HG03460 (cell line): ENCODE data around the gene CD52.
"Not testable (repeated sequence)": the region's sequence is repeated elsewhere in the genome, so short reads cannot be mapped to it uniquely, and the experiment has no call there.

Experiments used
- ATAC-seq: cut with Tn5 transposase; IDR thresholded peaks from one replicate; pipeline ENCODE4 v1.9.1; 2021; ENCODE audit not compliant: unreplicated experiment

The CD52 gene

DNA sequence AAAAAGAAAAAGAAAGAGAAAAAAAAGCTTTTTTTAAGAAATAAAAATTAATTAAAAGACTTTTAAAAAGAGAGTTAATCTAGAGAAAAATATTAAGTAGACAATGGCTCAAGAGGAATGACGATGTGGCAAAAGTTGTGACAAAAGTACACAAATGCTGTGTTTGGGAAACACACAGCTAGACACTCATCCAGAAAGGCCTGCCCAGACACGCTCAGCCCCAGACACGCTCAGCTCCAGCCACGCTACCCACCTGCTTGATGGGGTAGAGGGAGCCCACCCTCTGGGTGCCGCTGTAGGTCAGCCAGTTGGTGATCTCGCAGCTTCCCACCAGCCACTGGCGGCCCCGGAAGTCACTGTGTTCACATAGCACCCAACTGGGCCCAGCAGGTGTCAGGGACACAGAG lies 10.2 kb downstream of the CD52 start:
- no peak for ATAC-seq

DNA sequence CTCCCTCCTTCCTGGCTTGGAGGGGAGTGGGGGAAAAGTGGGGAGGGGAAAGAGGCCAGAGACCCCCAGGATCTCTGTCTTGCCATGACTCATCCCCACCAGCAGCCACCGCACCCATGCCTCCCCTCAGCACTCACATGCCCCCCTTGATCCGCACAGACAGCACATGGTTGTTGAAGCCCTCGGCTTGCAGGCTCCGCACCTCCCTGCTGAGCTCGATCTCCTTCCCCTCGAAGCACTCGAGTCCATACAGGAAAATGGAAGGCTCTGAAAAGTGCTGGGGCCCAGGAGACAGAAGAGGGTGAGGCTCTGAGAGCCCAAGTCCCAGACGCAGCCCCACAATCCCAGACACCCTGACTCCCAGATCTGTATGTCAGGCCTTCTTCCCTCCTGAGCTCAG lies 10.8 kb downstream of the CD52 start:
- no peak for ATAC-seq

DNA sequence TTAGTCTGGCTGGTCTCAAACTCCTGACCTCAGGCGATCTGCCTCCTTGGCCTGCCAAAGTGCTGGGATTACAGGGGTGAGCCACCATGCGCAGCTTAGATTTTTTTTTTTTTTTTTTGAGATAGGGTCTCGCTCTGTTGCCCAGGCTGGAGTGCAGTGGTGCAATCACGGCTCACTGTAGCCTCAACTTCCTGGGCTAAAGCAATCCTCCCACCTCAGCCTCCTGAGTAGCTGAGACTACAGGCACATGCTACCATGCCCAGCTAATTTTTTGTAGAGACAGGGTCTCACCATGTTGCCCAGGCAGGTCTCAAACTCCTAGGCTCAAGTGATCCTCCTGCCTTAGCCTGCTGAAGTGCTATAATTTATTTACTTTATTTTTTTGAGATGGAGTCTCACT lies 11.6 kb downstream of the CD52 start:
- ATAC-seq, result not testable (repeated sequence)

DNA sequence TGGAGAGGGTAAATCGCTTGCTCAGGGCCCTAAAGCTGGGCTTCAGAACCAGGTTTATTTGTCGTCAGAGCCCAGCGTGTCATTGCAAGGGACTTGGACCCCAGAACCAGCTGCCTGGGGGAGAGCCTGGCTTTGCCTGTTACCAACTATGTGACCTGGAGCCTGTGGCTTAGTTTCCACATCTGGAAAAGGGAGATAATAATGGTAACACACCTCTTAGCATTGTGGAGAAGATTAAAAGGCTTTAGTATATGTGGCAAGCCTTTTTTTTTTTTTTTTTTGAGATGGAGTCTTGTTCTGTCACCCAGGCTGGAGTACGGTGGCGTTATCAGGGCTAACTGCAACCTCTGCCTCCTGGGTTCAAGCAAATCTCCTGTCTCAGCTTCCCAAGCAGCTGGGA lies 12.5 kb downstream of the CD52 start:
- ATAC-seq, result no peak

DNA sequence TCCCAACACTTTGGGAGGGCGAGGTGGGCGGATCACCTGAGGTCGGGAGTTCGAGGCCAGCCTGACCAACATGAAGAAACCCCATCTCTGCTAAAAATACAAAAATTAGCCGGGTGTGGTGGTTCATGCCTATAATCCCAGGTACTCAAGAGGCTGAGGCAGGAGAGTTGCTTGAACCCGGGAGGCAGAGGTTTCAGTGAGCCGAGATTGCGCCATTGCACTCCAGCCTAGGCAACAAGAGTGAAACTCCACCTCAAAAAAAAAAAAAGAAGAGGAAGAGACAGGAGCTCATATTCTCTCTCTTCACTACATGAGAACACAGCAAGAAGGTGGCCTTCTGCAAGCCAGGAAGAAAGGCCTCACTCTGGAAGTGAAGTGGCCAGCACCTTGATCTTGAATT lies 15.6 kb downstream of the CD52 start:
- ATAC-seq, result not testable (repeated sequence)

DNA sequence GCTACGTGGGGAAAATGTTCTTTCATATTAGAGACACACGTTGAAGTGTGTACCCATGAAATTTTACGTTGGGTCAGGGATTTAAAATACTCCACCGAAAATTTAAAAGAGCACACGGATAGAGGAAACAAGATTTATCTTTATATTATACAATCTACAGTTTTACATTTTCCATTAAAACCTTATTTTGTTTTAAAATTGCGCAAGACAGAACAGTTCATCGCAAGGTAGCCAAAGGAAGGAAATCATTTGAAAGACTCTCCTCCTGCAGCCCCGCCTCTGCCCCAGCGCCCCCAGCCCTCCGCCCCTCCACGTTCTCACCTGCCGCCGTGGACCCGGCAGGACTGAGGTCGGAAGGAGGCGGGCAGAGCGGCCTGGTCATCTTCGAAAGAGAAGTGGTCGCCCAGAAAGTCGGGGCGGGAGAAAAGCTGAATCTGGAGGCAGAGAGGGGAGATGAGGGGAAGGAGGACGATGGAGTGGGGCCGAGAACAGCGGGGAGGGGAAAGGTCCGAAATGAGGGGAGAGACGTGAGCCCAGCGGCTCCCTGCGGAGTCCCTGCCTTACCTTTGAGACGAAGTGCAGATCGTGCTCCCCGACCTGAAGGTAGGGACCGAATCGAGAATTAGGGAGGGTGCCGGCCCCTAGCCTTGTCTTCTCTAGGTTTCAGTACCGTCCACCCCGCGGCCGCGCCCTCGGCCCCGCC lies 18.2 kb downstream of the CD52 start:
- ATAC-seq, result no peak

DNA sequence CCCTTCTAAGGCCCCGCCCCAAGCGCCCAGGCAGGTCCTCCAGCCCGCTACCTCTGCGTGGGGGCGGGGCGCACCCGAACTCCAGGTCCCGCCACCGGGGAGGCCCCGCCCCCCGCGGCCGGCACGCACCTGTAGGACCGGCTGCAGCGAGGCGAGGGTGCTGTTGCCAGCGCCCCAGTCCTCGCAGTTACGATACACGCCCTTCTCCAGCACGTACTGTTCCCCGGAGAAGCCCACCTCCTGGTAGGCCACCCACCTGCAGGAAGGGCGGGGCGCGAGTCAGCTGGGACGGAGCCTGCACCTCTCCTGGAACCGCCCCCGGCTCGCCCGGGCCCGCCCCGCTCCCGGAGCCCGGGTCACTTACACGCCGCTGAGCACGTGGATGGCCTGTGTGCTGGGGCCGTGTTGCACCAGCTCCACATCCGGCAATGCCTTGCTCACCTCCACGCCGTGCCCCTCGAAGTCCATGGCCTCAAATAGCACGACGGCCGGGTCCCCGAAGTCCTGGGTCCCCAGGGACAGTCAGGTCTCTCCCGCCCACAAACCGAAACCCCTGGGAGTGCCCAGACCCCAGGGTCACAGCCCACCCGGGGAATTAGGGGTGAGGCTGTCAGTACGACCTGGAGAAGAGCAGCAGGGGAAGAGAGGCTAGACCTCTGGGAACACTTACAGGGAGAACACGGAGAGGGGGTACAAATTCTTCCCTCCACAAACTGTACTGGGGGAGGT lies 18.9 kb downstream of the CD52 start:
- ATAC-seq, result peak; percentile 64

DNA sequence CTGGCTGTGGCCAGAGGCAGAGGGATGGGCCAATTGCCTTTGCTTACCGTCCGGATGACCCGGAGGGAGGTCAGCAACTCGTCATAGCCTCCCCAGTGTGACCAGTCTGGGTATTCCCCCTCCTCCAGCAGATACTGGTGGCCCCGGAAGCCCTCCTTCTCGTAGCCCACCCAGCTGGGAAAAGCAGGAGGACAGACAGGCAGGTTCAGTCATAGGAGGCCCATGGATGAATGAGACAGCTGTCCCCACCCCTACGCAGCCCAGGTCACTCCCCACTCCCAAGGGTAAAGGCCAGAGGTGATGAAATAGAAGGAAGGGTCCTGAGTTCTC lies 19.4 kb downstream of the CD52 start:
- ATAC-seq, result no peak

DNA sequence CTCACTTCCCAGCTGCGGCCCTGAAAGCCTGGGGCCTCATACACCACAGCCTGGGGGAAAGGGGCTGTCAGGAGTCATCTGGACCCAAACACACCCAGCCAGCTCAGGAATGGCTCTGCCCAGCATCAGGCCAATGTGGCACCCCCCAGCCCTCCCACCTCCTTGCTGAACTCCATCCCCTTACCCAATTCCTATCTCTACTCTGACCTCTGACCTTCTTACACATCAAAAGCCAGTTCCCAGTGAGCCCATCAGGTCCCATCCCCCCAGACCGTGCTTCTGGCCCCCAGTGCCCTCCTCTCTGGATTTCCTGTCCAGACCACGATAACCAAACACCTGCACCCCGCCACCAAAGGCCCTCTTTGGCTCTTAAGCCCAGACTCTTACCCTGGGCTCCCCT lies 19.9 kb downstream of the CD52 start:
- no peak for ATAC-seq

DNA sequence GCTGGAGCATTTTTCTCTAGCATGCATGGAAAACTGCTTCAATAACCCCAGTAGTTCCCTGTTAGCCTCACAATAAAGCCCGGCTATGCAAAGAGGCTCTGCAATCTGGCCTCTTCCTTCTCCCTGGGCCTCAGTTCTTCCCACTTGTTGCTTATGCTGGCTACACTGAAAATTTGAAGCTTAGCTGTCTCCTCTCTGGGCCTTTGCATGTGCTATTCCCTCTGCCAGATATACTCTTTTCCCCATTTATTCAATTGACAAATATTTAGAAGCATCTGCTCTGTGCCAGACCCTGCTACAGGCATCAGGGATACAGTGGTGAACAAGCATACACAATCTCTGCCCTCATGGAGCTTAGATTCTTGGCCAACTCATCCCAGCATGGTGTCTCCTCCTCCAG lies 20.9 kb downstream of the CD52 start:
- no peak for ATAC-seq

DNA sequence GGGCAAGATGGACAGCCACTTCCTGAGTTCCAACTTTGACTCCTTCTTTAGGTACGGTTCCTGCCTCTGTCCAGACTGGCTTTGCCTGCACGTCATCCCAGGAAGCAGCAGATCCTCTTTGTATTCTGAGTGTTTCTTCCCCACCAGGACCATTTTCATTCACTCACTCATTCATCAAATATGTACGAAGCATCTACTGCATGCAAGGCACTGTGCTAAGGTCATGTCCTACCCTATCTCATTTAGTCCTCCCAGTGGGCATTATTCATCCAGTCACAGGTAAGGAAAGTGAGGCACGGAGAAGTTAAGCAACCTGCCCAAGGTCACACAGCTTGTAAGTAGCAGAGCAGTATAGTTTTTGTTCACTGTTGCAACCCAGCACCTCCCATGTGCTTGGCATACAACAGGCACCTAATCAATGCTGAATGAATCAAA lies 22.3 kb downstream of the CD52 start:
- no peak for ATAC-seq

DNA sequence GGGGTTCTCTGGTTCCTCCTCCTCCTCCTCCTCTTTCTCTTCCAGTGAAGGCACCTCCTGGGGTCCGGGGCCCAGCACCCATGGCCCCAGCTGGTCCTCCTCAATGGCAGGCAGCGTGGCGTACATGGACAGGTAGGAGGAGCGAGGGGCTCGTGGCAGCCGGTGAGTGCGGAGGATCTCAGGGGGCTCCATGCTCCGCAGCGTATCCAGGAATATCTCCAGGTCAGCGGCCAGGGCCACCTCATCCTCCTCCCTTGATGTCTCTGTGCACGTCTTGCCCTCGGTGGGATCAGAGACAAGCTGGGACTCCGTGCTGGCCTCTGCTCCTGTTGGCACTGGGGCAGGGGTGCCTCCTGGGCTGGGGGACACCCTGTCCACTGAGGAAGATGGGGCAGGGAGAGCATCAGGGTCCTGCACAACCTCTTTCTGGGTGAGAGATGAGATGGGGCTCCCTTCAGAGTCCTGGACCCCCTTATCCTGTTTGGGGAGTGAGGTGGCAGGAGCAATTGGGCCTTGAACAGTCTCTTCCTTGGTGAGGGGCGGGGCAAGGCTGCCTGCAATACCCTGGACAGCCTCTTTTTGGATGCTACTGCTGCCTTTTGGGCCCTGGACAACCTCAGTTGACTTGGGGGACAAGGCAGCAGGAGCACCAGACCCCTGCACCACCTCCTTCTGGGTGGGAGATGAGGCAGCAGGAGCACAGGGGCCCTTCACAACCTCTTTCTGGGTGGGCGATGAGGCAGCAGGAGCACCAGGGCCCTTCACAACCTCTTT lies 26.6 kb downstream of the CD52 start:
- no peak for ATAC-seq

DNA sequence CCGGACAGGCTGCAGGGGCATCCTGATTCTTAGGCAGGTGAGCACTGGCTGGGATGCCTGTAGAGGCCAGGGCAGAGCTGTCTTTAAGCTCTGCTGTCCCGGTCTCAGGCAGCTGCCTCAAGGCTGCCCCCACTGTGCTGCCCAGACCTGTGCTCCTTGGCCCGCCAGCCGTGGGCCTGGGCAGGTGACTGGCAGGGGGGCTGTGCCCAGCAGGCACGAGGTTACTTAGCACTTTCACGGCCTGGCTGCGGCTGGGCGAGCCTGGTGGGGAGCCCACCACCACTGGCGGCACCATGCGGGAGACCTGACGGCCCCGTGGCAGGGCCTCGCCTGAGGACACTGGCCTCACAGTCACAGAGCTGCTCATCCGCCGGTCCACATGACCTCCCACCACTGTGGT lies 28.0 kb downstream of the CD52 start:
- ATAC-seq, result no peak

DNA sequence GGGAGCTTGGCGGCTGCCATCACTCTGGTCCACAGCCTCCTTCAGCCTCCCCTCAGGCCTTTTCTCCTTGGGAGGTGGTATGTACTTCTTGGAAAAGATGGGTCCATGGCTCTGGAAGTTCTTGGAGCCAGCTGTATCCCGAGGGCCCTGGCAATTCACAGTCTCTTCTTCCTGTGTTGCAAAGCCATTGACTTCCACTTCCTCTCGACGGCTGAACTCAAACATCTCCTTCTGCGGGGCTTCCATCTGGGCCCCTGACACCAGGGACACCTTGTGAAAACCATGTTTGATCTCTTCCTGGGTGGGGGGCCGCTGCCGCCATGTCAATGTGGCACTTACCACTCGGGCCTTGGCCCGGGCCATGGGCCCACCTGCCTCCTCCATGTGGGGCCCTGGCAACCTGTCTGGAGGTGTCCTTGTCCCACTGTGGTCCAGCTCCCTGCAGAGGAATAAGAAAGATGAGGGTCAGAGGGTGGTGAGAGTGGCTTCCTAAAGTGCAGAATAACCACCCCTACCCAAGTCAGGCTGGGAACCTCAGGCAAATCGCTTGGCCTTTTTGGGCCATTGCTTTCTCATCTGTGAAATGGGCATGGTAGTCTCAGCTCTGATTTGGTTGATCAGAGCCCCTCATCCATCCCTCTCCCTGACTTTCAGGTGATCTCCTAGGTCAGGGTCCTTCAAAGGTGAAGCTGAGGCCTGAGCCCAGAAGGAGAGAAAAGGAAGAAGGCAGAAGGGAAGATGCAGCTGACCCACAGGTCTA lies 28.7 kb downstream of the CD52 start:
- ATAC-seq, result no peak

DNA sequence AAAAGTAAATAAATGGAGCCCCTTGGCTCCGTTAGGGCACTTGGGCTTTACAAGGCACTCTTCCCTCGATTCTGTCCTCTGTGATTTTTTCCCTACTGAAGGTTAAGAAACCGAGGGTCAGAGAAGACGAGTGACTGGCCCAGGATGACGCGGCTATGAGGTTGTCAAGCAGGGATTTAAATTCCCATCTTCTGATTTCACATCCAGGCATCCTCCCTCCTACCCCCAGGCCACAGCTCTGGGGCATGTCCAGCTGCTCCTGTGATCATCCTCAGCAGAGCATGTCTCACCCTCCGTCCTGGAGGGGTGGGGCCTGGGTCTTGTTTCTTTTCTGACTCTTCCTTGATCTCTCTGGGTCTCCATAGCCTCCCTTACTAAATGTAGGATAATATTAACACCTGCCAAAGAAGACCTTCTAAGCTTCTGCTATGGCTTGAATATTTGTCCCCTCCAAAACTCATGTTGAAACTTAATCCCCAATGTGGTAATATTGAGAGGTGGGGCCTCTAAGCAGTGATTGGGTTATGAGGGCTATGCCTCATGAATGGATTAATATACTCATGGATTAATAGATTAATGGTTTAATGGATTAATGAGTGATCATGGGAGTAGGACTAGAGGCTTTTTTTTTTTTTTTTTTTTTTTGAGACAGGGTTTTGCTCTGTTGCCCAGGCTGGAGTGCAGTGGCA lies 31.6 kb downstream of the CD52 start:
- ATAC-seq, result no peak

DNA sequence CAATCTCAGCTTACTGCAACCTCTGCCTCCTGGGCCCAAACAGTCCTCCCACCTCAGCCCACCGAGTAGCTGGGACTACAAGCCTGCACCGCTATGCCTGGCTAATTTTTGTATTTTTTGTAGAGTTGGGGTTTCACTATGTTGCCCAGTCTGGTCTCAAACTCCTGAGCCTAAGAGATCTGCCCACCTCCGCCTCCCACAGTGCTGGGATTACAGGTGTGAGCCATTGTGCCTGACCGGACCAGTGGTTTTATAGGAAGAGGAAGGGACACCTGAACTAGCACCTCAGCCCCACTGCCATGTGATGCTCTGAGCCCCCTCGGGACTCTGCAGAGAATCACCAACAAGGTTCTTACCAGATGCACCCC lies 32.1 kb downstream of the CD52 start:
- ATAC-seq, result no peak

DNA sequence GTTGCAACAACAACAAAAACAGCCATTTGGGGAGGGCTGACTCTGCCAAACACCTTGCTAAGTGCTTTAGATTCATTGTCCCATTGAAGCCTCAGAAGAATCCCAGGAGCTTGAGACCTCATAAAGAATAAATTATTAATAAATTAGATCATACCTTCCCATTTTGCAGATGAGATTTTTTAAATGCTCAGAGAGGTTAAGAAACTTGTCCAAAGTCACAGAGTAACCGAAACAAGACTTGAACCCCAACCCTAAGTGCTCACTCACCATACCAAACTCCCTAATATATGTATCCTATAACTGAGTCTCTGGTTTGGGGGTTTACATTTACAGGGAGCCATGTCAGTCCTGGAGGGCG lies 32.6 kb downstream of the CD52 start:
- ATAC-seq, result no peak

DNA sequence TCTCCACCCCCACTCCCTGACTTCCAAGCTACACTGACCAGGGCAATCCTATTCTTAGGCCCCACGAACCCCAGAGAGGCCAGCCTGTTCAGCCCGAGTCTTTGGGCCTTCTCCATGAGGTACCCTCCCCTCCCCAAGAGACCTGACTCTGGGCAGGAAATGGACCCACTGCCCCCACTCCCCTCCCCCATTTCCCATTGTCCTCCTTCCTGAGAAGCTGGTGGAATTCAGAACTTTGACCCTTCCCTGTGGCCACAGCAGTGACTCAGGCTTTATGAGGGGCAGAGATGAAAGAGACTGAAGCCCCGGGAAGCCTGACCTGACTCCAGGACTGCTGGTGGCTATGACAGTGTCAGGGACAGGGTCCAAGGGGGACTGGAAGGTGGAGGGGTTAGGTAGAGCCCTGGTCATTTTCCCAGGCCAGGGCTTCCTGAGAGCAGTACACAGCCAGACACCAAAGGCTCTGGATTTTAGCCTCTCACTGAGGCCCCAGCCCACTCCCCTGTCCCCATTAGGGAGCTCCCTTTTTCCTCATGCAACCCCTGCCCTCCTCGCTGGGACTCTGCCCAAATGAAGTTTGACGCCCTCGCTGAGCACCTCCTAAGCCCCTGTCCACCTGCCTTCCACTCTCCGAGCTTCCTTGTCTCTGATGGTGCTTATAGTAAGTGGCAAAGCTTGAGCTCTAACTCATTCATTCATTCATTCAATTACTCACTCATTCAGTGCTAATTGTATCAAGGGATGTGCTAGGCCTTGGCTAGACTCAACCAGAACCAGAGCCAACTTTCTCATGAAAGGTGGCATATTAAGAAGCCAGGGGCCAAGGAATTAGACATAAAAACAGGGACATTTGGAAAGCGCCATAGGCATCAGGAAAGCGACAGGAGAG lies 33.2 kb downstream of the CD52 start:
- ATAC-seq, result no peak

DNA sequence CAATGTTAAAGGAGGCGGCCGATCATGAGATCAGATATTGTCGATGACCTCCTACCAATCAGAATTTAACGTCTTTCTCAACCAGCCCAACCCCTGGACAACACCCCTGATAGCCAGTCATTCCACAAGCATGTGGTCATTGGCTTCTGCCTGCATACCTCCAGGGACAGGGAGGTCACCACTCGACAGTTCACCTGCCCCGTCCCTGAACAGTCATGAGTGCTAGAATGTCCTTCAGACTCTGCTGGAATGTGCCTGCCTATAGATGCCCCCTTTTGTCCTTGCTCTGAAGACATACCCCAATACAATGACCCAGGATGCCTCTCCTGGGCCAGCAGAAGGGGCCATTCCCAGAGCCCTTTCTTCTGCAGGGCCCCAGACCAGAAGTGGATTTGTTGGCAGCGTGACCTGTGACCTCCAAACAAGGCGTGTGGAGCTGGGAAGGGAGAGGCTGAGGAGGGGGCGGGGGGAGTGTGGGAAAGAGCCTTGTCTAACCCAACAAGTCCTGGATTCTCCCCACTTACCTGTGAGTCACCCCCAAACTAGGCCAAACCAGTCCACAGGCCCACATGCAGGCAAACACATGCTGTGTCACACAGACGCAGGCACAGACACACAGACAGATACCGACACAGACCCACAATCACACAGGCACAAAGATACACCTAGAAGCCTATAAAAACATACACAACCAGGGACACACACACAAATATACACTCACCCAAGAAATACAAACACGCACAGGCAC lies 34.0 kb downstream of the CD52 start:
- no peak for ATAC-seq
